PC-3 (cell line): Measurements from ENCODE around the gene ILRUN. TPM values are rescaled to one million over a fixed set of nuclear protein-coding genes. Genes with fewer than 3 reads are reported as not detected.
"Not testable (repeated sequence)": the region's sequence is repeated elsewhere in the genome, so short reads cannot be mapped to it uniquely, and the experiment has no call there.

Experiments
- ATAC-seq: fragments of 200-7000 bp; cut with Tn5 transposase; 2 replicates; pipeline ENCODE4 v1.9.1; 2020; ENCODE audit warnings: mild to moderate bottlenecking, moderate library complexity
- BruUV-seq: library from RNA; stranded (reverse); fragments of 400-500 nt; replicated peaks from 2 replicates; lab custom pipeline; 2021; lab: Mats Ljungman, UMichigan
- CTCF ChIA-PET: fragments of 300-600 bp; sonication (Branson Sonifier 250); formaldehyde crosslinking; loops from one replicate; lab custom pipeline; 2022; ENCODE audit warnings: antibody characterized with exemption; lab: Charles Lee
- POLR2A ChIA-PET: fragments of 300-600 bp; sonication (Branson Sonifier 250); formaldehyde crosslinking; loops from one replicate; lab custom pipeline; 2022; ENCODE audit warnings: antibody characterized with exemption; ENCODE audit not compliant: unreplicated experiment; lab: Charles Lee
- DNase-seq: peaks from one replicate; pipeline ENCODE4 v3.0.0-alpha.2; 2015
- H2AFZ ChIP-seq: fragments of 300-600 bp; sonication (generic); 2 replicates; pipeline ENCODE4 v1.6.0; 2016; ENCODE audit warnings: antibody characterized with exemption, low read length
- H3F3A ChIP-seq: fragments of 300-600 bp; sonication (generic); one replicate; pipeline ENCODE4 v1.6.0; 2017; ENCODE audit warnings: antibody characterized with exemption, low read length, control low read depth, mild to moderate bottlenecking; ENCODE audit not compliant: unreplicated experiment
- H3K27ac ChIP-seq: fragments of 300-600 bp; sonication (generic); 2 replicates; pipeline ENCODE4 v1.5.1; 2016; ENCODE audit warnings: mild to moderate bottlenecking, low read length
- H3K27me3 ChIP-seq: fragments of 300-600 bp; sonication (generic); 2 replicates; pipeline ENCODE4 v1.6.1; 2016; ENCODE audit warnings: low read length, mixed read lengths
- H3K36me3 ChIP-seq: fragments of 300-600 bp; sonication (generic); 2 replicates; pipeline ENCODE4 v1.6.1; 2016; ENCODE audit warnings: low read depth, mixed run types, low read length, mixed read lengths
- H3K4me1 ChIP-seq: fragments of 300-600 bp; sonication (generic); 2 replicates; pipeline ENCODE4 v1.5.1; 2016; ENCODE audit warnings: low read length; ENCODE audit not compliant: insufficient read depth
- H3K4me2 ChIP-seq: fragments of 300-600 bp; sonication (generic); 2 replicates; pipeline ENCODE4 v1.6.0; 2016; ENCODE audit warnings: low read length
- H3K4me3 ChIP-seq: fragments of 300-600 bp; sonication (generic); 2 replicates; pipeline ENCODE4 v1.5.1; 2016; ENCODE audit warnings: mild to moderate bottlenecking, low read length, mixed read lengths
- H3K79me2 ChIP-seq: fragments of 300-600 bp; sonication (generic); 2 replicates; pipeline ENCODE4 v1.6.1; 2017; ENCODE audit warnings: low read length, mixed read lengths
- H3K9ac ChIP-seq: fragments of 300-600 bp; sonication (generic); 2 replicates; pipeline ENCODE4 v1.6.0; 2016; ENCODE audit warnings: mild to moderate bottlenecking, low read length
- H3K9me2 ChIP-seq: fragments of 300-600 bp; sonication (generic); replicated peaks from 2 replicates; pipeline ENCODE4 v1.6.1; 2016; ENCODE audit warnings: mixed run types, low read length, mixed read lengths
- H3K9me3 ChIP-seq: fragments of 300-600 bp; sonication (generic); 2 replicates; pipeline ENCODE4 v1.6.1; 2016; ENCODE audit warnings: low read length, mixed read lengths
- H4K20me1 ChIP-seq: fragments of 300-600 bp; sonication (generic); 2 replicates; pipeline ENCODE4 v1.6.1; 2016; ENCODE audit warnings: low read length, mixed read lengths
- EZH2 ChIP-seq: fragments of 300-600 bp; sonication (generic); IDR thresholded peaks from one replicate; pipeline ENCODE4 v1.6.1; 2017; ENCODE audit warnings: antibody characterized with exemption, mild to moderate bottlenecking, low read length; ENCODE audit not compliant: unreplicated experiment
- EZH2phosphoT487 ChIP-seq: fragments of 300-600 bp; sonication (generic); IDR thresholded peaks from 2 replicates; pipeline ENCODE4 v1.6.1; 2018; ENCODE audit warnings: mild to moderate bottlenecking, antibody characterized with exemption, low read length, borderline replicate concordance
- intact Hi-C: fragments of 100-400 bp; cut with micrococcal nuclease; formaldehyde crosslinking; loops from 2 replicates; pipeline ENCODE4 v1.9.0; 2023
- total RNA-seq: library from RNA; depleted of rRNA; stranded (reverse); fragments of >200 nt; gene quantifications from 2 replicates; pipeline ENCODE4 v1.2.3, GENCODE V29; 2014
- TF ChIP-seq, protein P1 (sequence below): fragments of 300-600 bp; sonication (generic); conservative IDR thresholded peaks from 2 replicates; pipeline ENCODE4 v1.5.1; 2017; ENCODE audit warnings: antibody characterized with exemption, low read depth, mild to moderate bottlenecking, low read length

The ILRUN gene
- total RNA-seq, 1 experiment from 2014 or later = 54.8 TPM

DNA sequence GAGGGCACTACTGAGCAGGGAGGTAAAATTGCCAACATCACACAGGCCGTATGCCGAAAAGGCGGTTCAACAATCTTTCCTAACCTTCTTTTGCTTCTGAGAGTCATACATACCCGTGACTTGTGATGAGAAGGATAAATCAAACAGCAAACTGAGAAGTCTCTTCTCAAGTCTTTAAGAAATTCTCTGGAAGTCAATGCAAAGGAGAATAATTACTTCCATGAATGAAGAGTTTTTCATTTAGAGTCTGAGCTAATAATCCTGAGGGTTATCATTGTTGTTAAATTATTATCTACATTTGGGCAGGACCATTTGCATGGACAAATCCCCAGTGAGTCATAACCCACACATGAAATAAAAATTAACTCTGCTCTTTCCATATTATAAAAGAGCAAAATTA is 22.4 kb upstream of the ILRUN start:
- no peaks in the 10 kb centered on the region for H3K79me2 ChIP-seq
- H3K27ac ChIP-seq = no peak overlapping the region
- TF ChIP-seq EZH2 = no peak
- TF ChIP-seq, protein P1, sequence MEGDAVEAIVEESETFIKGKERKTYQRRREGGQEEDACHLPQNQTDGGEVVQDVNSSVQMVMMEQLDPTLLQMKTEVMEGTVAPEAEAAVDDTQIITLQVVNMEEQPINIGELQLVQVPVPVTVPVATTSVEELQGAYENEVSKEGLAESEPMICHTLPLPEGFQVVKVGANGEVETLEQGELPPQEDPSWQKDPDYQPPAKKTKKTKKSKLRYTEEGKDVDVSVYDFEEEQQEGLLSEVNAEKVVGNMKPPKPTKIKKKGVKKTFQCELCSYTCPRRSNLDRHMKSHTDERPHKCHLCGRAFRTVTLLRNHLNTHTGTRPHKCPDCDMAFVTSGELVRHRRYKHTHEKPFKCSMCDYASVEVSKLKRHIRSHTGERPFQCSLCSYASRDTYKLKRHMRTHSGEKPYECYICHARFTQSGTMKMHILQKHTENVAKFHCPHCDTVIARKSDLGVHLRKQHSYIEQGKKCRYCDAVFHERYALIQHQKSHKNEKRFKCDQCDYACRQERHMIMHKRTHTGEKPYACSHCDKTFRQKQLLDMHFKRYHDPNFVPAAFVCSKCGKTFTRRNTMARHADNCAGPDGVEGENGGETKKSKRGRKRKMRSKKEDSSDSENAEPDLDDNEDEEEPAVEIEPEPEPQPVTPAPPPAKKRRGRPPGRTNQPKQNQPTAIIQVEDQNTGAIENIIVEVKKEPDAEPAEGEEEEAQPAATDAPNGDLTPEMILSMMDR = no peak
- TF ChIP-seq EZH2phosphoT487 = no peak
- ChIA-PET POLR2A (no interaction called here), CTCF (no interaction called here)
- intact Hi-C loops = no loop called here
- H3K4me1 ChIP-seq = peaks cover 8% of the 10 kb centered on the region; the same call in 1 of the 2 replicates
- no peaks in the 10 kb centered on the region for H3K9me3 ChIP-seq
- no peaks in the 10 kb centered on the region for H3K27me3 ChIP-seq
- H3K36me3 ChIP-seq = no peaks in the 10 kb centered on the region
- H4K20me1 ChIP-seq = no peaks in the 10 kb centered on the region
- no peak overlapping the region for H3K9ac ChIP-seq
- no peaks in the 10 kb centered on the region for H3F3A ChIP-seq
- no TSS peak for BruUV-seq
- H2AFZ ChIP-seq = no peak overlapping the region
- ATAC-seq (no peak), DNase-seq (no peak)
- H3K9me2 ChIP-seq = no peaks in the 10 kb centered on the region
- H3K4me3 ChIP-seq = no peak overlapping the region
- H3K4me2 ChIP-seq = no peak overlapping the region

GRCh38 chr6:34717466-34717865 is 20.9 kb upstream of the ILRUN start:
- peaks cover 8% of the 10 kb centered on the region; the same call in 1 of the 2 replicates for H3K4me1 ChIP-seq
- no peaks in the 10 kb centered on the region for H3F3A ChIP-seq
- no peak overlapping the region for H3K9ac ChIP-seq
- DNase-seq = peak; percentile 69
- H3K36me3 ChIP-seq = no peaks in the 10 kb centered on the region
- ChIA-PET CTCF (no interaction called here), POLR2A (no interaction called here)
- no peaks in the 10 kb centered on the region for H3K9me2 ChIP-seq
- H2AFZ ChIP-seq = 0 out of 2 replicates have a peak overlapping the region, but pooled peaks have one; percentile 22
- H3K79me2 ChIP-seq = no peaks in the 10 kb centered on the region
- no peak overlapping the region for H3K27ac ChIP-seq
- H3K27me3 ChIP-seq = no peaks in the 10 kb centered on the region
- no peak overlapping the region for H3K4me3 ChIP-seq
- 0 out of 2 replicates have a peak overlapping the region, but pooled peaks have one; percentile 31 for H3K4me2 ChIP-seq
- no peaks in the 10 kb centered on the region for H3K9me3 ChIP-seq
- peak; percentile 45 for ATAC-seq
- intact Hi-C loops = no loop called here
- TF ChIP-seq EZH2 (no peak), EZH2phosphoT487 (no peak)
- TF ChIP-seq, protein P1 = no peak
- no peaks in the 10 kb centered on the region for H4K20me1 ChIP-seq
- BruUV-seq = no TSS peak

GRCh38 chr6:34714663-34715062 is 18.1 kb upstream of the ILRUN start:
- Histone ChIP-seq H3F3A (no peaks in the 10 kb centered on the region), H3K27me3 (no peaks in the 10 kb centered on the region), H3K79me2 (no peaks in the 10 kb centered on the region), H3K36me3 (no peaks in the 10 kb centered on the region), H4K20me1 (no peaks in the 10 kb centered on the region), H3K9me3 (no peaks in the 10 kb centered on the region), H3K4me1 (peaks cover 8% of the 10 kb centered on the region; the same call in 1 of the 2 replicates), H3K4me2 (no peak overlapping the region), H3K4me3 (no peak overlapping the region), H3K27ac (no peak overlapping the region), H3K9me2 (no peaks in the 10 kb centered on the region), H3K9ac (no peak overlapping the region), H2AFZ (no peak overlapping the region)
- ATAC-seq = no peak
- TF ChIP-seq, protein P1 = no peak
- TF ChIP-seq EZH2phosphoT487 = no peak
- no peak for TF ChIP-seq EZH2
- ChIA-PET POLR2A (no interaction called here), CTCF (interaction anchor here (0.9 kb wide), 1 partner anchor 9 kb away, joined by 6 read pairs; no protein-coding TSS in a partner anchor)
- intact Hi-C loops = no loop called here
- no TSS peak for BruUV-seq
- no peak for DNase-seq

DNA sequence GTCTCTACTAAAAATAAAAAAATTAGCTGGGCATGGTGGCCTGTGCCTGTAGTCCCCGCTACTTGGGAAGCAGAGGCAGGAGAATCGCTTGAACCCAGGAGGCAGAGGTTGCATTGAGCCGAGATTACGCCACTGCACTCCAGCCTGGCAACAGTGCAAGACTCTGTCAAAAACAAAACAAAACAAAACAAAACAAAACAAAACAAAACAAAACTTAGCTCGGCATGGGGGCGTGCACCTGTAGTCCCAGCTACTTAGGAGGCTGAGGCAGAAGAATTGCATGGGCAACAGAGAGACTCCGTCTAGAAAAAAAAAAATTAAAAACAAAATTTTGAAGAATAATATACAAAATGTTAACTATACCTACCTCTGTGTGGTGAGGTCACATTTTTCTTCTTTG is 16.3 kb upstream of the ILRUN start:
- BruUV-seq, intact Hi-C loops: not testable (repeated sequence)

More for the DNA sequence above, 16.3 kb upstream of the ILRUN start:
- H3K4me2 ChIP-seq, H3K27ac ChIP-seq, H3K9me3 ChIP-seq, POLR2A ChIA-PET, H3F3A ChIP-seq, ATAC-seq, H3K4me3 ChIP-seq, H3K27me3 ChIP-seq, H4K20me1 ChIP-seq, H3K9me2 ChIP-seq, H3K4me1 ChIP-seq, H3K36me3 ChIP-seq, H2AFZ ChIP-seq, H3K79me2 ChIP-seq, CTCF ChIA-PET, DNase-seq, H3K9ac ChIP-seq: not testable (repeated sequence)
